ENCODE data around the gene GLIPR2. TPM values are rescaled to one million over a fixed set of nuclear protein-coding genes. Genes with fewer than 3 reads are reported as not detected.

GLIPR2 gene
- total RNA-seq, 1 experiment from 2014 or later: 20.3 TPM

DNA sequence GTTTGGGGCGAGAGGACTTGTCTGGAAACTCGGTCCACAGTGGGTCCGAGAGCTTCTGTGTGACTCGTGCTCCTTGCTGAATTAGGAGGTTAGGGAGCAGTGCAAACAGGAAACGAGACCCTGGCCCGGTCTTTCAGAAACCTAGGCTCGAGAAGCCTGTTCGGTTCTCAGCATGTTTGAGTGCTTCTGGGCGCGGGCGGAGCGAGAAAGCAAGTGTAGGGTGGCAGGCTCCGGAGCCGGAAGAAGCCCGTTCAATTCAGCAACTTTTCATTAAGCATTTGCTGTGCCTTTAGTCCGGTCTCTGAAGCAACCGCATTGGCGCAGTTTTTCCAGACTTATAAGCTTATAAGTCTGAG, 54.7 kb downstream of the GLIPR2 start:
- H3K36me3 ChIP-seq: peaks cover 53% of the 10 kb centered on the region
- H3K27me3 ChIP-seq: no peaks in the 10 kb centered on the region
- H3K4me3 ChIP-seq: peak overlapping the region; percentile 97
- peak; percentile 56 for DNase-seq
- no peaks in the 10 kb centered on the region for H3K9me3 ChIP-seq

DNA sequence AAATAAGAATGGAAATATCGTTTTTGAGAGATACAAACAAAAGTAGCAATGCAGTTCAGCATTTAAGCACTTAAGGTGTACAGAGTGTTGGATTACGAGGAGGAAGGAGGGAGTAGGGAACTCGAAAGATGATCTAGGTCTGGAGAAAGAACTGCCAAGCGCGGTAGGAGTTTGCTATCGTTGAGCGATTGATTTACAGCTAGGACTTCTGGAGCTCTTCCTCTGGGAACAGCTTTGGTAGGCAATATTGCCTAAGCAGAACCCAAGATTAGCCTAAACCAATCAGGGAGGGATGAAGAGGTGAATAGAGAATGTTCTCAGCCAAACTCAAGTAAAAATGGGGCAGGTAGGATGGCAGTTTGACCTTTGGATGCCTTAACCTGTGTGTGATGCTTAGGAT, 55.2 kb downstream of the GLIPR2 start:
- Histone ChIP-seq H3K9me3 (no peaks in the 10 kb centered on the region), H3K36me3 (peaks cover 57% of the 10 kb centered on the region), H3K4me3 (peak overlapping the region; percentile 97), H3K27me3 (no peaks in the 10 kb centered on the region)
- no peak for DNase-seq

DNA sequence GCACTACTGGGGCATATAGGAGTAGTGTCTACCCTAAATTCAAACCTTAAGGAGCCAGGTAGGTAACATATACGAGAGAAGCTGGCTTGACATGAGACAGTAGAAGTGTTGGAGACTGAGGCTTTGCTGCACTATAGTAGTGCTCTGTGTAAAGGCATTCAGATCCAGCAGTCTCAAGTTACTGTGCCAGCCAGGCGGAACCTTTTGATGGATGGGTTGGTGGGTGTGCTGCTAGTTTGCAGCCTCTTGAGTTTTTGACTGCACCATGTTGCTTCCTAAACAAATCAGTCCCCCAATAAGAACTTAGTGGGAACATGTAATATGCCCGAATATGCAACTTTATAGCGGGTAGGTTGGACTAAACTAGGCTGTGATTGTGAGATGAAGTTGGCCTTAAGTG, 55.7 kb downstream of the GLIPR2 start:
- Histone ChIP-seq H3K9me3 (no peaks in the 10 kb centered on the region), H3K27me3 (no peaks in the 10 kb centered on the region), H3K36me3 (peaks cover 62% of the 10 kb centered on the region), H3K4me3 (peak overlapping the region; percentile 97)
- DNase-seq: no peak

DNA sequence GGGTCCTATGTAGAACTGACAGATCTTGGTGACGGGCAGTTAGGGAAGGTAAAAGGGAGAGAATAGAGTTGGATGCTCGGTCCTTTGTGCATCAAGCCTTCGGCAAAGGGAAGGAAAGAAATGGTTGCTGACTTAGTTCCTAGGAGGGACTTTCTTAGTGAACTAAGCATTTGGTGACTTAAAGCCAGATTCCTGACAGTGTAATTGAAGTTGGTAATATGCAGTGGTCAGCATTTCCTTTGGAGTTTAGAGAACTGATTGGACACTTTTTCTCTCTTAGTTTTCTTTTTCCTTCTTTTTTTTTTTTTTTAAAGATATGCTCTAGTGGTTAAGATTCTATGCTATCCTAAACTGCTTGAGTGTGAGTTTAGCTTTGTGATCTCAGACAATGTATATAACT, 56.5 kb downstream of the GLIPR2 start:
- DNase-seq: no peak
- Histone ChIP-seq H3K36me3 (peaks cover 71% of the 10 kb centered on the region), H3K9me3 (no peaks in the 10 kb centered on the region), H3K27me3 (no peaks in the 10 kb centered on the region), H3K4me3 (peak overlapping the region; percentile 97)

DNA sequence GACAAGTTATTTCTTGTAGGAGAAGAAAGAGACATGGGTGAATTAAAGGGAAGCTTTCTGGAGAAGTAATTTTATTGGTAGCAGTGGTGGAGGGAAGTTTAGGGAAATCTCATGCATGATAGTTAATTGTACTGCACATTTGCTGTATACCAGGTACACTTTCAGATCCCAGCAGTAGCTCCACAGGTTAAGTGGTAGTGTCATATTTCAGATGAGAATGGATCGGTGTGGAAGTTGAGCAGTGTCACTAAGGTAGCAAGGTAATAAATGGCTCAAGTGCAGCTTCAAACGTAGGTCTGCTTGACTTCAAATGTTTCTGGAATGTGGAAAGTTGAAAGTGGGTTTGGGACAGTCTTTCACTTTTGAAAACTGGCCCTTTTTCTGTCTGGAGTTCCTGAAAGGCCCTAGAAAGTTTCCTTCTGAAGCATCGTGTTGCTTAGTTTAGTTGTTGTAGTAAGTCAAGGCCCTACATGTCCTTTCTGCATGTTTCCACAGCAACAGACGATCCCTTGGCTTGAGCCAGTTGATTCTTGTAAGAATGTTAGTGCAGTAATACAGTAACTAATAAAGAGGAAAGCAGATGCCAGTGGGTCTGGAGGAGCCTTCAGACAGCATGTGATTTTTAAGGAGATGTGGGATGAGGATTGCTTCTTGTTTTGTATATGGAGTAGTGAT, 57.9 kb downstream of the GLIPR2 start:
- Histone ChIP-seq H3K4me3 (no peak overlapping the region), H3K36me3 (peaks cover 83% of the 10 kb centered on the region), H3K27me3 (no peaks in the 10 kb centered on the region), H3K9me3 (no peaks in the 10 kb centered on the region)
- no peak for DNase-seq

DNA sequence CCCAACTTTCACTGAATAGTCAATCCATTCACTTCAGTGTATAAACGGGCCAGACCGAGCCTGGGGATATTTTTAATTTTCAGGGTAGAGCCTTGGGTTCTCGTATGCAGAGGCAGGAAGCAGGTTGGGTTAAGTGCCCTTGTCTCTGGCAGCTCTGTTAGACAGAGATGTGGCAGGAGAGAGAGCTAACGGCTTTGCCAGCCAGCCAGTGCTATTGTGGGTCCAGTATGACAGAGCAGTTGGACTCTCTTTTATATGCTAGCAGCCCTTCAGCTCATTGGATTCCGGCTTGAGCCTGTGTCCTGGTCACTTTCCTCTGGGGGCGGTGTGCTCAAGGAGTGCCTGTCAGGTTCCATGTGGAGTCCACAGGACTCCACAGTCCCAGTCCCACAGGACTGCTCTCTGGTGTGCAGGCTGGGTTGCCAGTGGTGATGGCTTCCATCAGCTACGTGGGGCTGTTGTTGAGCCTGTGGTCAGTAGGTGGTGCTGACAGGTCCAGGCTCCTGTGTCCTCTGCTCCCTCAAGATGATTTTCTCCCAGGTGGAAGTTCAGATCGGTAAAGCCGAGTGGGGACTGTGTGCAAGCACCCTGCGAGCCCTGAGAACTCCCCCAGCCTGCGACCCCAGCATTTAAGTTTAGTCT, 68.5 kb downstream of the GLIPR2 start:
- no peak overlapping the region for H3K4me3 ChIP-seq
- DNase-seq: peak; percentile 40
- H3K27me3 ChIP-seq: no peaks in the 10 kb centered on the region
- H3K36me3 ChIP-seq: peaks cover 99% of the 10 kb centered on the region
- no peaks in the 10 kb centered on the region for H3K9me3 ChIP-seq

DNA sequence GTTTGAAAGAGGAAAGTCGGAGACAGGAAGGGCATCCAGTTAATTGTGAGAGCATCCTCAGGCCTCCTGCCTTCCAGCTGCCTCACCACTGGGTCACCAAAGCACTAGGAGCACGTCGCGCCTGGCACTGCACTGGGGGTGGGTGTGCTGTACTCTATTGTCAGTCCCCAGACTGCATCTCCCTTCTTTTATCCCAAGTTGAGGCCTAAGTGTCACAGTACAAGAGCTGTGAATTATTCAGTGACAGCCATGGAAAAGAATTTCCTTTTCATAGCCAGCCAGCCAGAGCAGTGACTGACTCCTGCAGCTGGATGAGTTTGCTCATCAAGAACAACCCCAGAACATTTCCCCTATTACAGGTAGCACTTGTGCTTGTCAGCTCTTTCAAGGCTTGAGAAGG, 70.5 kb downstream of the GLIPR2 start:
- H3K36me3 ChIP-seq: peaks cover 99% of the 10 kb centered on the region
- no peaks in the 10 kb centered on the region for H3K27me3 ChIP-seq
- no peak overlapping the region for H3K4me3 ChIP-seq
- no peaks in the 10 kb centered on the region for H3K9me3 ChIP-seq
- peak; percentile 41 for DNase-seq

DNA sequence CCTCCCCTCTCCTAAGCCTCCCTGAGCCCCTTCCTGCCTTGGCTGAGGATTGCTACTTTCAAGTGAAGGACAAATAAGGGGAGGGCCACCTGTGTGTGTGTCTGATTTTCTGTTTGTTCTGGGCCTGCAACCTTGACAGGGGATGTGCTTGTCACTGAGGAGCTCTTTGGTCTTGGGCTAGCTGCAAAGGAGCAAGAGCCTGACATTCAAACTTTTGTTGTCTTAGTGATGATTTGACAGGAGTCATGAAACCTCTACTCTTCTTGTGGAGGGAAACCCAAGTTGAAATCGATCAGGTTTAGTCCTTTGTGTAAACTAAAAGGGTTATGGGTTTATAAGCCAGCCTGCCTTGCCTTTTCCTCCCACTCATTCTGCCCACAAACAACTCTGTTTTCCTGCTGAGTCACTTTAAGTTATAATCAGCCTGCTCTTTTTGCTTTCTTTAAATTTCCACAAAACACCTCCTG, 71.0 kb downstream of the GLIPR2 start:
- Histone ChIP-seq H3K27me3 (no peaks in the 10 kb centered on the region), H3K4me3 (no peak overlapping the region), H3K9me3 (no peaks in the 10 kb centered on the region), H3K36me3 (peaks cover 99% of the 10 kb centered on the region)
- peak; percentile 52 for DNase-seq

DNA sequence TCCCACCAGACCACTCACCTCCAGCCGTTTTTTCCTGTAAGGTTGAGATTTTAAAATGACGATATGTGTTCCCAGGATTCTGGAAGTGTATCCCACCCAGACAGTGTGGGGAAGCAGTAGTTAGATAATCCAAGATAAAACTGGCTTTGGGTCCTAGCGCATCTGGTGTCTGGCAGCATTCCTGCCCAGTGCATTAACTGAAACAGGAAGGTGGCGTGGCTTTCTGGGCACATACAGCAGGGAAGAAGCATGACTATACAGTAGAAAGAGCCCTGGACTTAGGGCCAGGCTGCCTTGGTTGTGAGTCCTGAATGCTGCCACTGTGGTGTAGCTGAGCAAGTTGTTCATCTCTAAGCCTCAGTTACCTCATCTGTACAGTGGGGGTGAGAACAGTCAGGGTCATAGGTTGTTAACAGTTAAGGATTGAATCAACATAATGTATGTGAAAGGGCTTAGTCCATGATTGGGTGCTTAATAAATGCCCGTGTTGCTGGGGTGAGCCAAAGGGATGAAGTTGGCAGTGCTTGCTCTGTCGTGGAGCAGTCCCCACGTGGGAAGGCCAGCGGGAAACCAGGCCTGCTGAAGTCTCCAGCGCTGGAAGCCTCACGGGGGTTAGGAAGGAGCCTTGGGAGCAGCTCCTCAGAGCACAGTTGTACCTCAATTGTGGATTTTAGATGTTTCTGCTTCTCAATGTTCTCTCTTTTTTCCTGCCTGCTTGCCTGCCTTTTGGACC, 72.2 kb downstream of the GLIPR2 start:
- H3K27me3 ChIP-seq: no peaks in the 10 kb centered on the region
- H3K4me3 ChIP-seq: no peak overlapping the region
- H3K9me3 ChIP-seq: no peaks in the 10 kb centered on the region
- H3K36me3 ChIP-seq: peaks cover 99% of the 10 kb centered on the region
- DNase-seq: peak; percentile 91

DNA sequence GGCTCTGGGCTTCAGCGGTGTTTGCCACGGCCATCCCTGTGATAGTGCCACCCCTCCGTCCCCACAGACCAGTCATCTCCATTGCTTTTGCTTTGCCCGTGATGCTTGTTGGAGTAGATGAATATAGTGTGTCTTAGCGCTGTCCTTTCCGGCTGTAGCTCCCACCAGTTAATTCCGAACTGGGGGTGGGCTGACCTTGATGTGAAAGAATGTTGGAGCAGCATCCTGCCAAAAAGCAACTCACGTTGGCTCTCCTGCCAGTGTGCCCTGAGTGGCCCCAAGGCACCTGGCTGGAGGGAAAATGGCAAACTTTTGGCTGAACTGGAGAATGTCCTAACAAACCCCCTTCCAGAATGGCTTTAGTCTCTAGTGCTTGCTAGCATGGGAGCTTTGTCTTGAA, 74.2 kb downstream of the GLIPR2 start:
- H3K4me3 ChIP-seq: no peak overlapping the region
- no peaks in the 10 kb centered on the region for H3K27me3 ChIP-seq
- peaks cover 100% of the 10 kb centered on the region for H3K36me3 ChIP-seq
- DNase-seq: no peak
- H3K9me3 ChIP-seq: no peaks in the 10 kb centered on the region

DNA sequence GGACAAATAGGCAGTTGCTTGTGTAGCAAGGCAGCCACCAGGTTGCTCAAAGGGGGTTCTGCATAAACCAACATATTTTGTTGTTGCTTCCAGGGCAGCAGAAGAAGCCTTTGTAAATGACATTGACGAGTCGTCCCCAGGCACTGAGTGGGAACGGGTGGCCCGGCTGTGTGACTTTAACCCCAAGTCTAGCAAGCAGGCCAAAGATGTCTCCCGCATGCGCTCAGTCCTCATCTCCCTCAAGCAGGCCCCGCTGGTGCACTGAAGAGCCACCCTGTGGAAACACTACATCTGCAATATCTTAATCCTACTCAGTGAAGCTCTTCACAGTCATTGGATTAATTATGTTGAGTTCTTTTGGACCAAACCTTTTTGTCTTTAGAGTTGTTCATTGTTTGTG, 75.0 kb downstream of the GLIPR2 start:
- DNase-seq: no peak
- H3K9me3 ChIP-seq: no peaks in the 10 kb centered on the region
- H3K4me3 ChIP-seq: no peak overlapping the region
- H3K27me3 ChIP-seq: no peaks in the 10 kb centered on the region
- peaks cover 98% of the 10 kb centered on the region for H3K36me3 ChIP-seq

DNA sequence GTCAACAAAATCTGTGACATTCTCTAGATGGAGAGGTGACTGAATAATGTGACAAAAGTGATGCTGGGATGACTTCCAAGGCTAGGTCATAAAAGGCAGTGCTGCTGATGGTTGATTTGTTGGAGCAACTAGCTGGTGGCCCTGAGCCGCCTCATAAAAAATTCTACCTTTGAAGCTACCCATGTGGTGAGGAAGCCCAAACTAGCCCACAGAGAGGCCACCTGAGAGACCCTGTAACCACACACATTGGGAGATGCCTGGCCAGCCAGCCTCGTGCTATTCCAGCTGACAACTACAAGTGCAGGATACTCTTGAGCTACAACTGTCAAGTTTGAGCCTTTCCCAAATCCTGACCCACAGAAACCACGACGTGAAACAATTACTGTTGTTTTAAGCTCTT, 76.9 kb downstream of the GLIPR2 start:
- DNase-seq: no peak
- no peak overlapping the region for H3K4me3 ChIP-seq
- peaks cover 97% of the 10 kb centered on the region for H3K36me3 ChIP-seq
- H3K9me3 ChIP-seq: no peaks in the 10 kb centered on the region
- H3K27me3 ChIP-seq: no peaks in the 10 kb centered on the region

Other genes starting within 250 kb of the GLIPR2 start
- gene HRCT1, start 230.5 kb upstream of the GLIPR2 start, total RNA-seq (2014; rRNA removed; shearing (Covaris generic); ENCODE audit: low replicate concordance): 95.0 and 617 TPM in 2 replicates
- 12.2 and 25.0 TPM in 2 replicates for gene SPAAR, start 227.2 kb upstream of the GLIPR2 start, total RNA-seq (2014; rRNA removed; shearing (Covaris generic); ENCODE audit: low replicate concordance)
- not detected in 2 replicates for gene OR2S2, start 178.6 kb upstream of the GLIPR2 start, total RNA-seq (2014; rRNA removed; shearing (Covaris generic); ENCODE audit: low replicate concordance)
- gene RECK, start 99.8 kb upstream of the GLIPR2 start, total RNA-seq (2014; rRNA removed; shearing (Covaris generic); ENCODE audit: low replicate concordance): 33.8 and 36.1 TPM in 2 replicates
- gene CCIN, start 32.7 kb downstream of the GLIPR2 start, total RNA-seq (2014; rRNA removed; shearing (Covaris generic); ENCODE audit: low replicate concordance): 0.36 TPM in 1 of 2 replicates, not detected in the other
- 1,843 and 1,874 TPM in 2 replicates for gene CLTA, start 54.2 kb downstream of the GLIPR2 start, total RNA-seq (2014; rRNA removed; shearing (Covaris generic); ENCODE audit: low replicate concordance)
- gene GNE, start 121.7 kb downstream of the GLIPR2 start, total RNA-seq (2014; rRNA removed; shearing (Covaris generic); ENCODE audit: low replicate concordance): 27.0 and 34.0 TPM in 2 replicates